GM21423 (cell line): Measurements from ENCODE around the gene MPDU1.
"Not testable (repeated sequence)": the region's sequence is repeated elsewhere in the genome, so short reads cannot be mapped to it uniquely, and the experiment has no call there.

Source experiments
- ATAC-seq: cut with Tn5 transposase; IDR thresholded peaks from one replicate; pipeline ENCODE4 v1.9.1; 2021; ENCODE audit warnings: mild to moderate bottlenecking, moderate library complexity; ENCODE audit not compliant: unreplicated experiment

Gene MPDU1

DNA sequence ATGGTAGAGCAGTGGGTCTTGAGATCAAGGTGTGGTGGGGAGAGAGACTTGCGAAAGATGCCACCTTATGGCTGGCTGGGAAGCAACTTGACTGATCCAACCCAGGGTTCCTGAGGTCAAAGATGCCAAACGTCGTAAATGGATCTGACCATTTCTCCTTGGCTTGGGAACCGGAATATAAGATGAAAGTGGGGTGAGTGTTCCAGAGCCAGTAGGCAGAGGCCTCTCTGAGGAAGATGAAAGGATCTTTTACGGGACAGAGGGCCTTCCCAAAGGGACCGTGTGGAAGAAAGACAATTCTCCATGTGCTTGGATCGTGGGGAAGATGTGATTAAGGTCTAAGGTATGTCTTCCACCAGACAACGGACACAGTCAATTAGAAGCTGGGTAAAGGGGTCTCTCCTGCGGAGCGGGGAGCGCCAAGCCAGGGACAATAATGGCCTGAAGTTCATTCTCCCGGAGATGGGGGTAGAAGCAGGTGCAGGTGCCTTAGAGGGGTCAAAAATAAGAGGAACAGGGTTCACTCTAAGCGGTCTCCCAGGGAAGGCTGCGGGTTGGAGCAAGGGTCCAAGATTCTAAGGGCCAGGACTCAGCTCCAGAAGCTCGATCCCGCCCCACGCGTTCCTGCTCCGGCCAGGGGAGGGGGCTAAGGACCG, 30.2 kb downstream of the MPDU1 start:
- ATAC-seq: no peak

DNA sequence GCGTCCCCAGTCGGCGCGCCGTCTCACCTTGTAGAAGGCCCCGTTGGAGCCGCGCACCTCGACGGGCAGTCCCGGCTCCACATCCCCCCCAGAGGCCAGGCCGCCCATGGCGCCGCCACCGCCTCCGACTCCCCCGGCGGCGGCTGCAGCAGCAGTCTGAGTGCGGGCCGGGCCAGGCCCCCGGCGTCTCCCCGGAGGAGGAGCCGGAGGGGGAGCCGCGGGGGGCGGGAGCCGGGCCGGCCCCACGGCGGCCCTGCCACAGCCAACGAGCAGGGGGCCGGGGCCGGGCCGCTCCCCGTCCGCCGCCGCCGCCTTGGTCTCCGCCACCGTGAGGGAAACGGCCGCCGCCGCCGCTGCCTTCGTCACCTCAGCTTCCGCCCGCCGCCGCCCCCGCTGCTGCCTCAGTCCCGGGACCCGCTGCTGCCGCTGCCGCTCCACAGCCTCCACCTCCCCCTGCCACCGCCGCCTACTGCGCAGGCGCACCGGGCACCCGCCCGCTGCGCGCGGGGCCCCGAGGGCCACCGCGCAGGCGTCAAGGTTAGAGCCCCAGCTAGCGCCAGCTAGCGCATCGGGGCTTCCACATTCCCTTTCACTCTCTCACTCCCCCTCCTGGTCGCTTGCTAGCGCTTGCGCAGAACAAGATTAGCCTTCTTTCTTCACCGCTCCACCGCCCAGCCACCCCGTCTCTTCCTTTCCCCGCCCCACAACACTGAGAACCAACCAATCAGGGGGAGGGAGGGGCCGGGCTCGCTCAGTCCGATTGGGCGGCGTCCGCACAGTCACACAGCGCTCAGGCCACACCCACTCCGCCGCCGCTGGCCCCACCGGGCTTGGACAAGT, 31.0 kb downstream of the MPDU1 start, which contains the start of gene FXR2:
FXR2 (minus strand) TSS at position 473 of the 840 bp plus-strand sequence; CDS start at position 108, 365 bp downstream.
- peak; percentile 86 for ATAC-seq

DNA sequence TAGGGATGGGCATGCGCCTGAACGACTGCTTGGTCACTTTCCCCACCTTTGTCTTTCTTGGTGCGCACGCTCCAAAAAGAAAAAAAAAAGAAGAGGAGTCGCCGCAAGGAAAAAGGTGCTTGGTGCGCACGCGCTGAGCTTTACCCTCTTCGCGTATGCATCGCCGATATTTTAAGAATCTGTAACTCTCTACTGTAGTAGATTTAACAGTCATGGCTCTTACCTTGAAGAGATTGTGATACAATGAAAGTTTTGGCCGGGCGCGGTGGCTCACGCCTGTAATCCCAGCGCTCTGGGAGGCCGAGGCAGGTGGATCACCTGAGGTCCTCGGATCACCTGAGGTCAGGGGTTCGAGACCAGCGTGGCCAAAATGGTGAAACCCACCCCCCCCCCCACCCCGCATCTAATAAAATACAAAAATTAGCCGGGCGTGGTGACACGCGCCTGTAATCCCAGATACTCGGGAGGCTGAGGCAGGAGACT, 31.7 kb downstream of the MPDU1 start:
- no peak for ATAC-seq

DNA sequence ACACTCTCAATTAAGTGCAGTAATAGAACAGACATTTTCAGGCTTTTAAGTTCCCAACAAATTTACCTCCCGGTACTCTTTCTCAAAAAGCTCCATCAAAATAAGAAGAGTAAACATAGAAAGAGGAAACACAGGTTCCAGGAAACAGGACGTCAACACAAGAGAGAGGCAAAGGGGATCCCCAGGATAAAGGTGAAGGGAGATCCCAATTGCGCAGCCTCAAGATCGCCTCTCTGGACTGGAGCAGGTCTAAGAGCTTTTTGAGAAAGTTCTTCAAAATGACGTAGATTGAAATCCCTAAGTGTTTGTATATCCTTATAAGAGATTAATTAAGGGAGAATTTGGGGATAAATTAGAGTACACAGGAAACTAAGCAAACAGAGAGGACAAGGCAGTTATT, 35.0 kb downstream of the MPDU1 start:
- no peak for ATAC-seq

DNA sequence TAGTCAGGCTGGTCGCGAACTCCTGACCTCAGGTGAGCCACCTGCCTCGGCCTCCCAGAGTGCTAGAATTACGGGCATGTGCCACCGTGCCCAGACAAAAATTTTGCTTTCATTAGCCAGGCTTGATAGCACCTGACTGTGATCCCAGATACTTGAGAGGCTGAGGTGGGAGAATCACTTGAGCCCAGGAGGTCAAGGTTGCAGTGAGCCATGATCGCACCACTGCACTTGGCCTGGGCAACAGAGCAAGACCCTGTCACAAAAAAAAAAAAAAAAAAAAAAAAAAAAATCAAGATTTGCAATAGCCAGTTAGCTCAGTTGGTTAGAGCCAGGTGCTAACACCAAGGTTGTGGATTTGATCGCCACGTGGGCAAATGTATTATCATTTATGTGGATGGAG, 37.2 kb downstream of the MPDU1 start:
- ATAC-seq: no peak

DNA sequence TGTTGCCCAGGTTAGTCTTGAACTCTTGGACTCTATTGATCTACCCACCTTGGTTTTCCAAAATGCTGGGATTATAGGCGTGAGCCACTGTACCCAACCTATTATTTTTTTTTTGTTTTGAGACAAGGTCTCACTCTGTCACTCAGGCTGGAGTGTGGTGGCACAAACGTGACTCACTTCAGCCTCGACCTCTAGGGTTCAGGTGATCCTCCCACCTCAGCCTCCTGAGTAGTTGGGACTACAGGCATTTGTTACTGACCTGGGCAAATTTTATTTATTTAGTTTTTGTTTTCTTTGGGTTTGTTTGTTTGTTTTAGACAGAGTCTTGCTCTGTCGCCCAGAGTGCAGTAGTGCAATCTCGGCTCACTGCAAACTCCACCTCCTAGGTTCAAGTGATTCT, 40.0 kb downstream of the MPDU1 start:
- ATAC-seq: no peak

DNA sequence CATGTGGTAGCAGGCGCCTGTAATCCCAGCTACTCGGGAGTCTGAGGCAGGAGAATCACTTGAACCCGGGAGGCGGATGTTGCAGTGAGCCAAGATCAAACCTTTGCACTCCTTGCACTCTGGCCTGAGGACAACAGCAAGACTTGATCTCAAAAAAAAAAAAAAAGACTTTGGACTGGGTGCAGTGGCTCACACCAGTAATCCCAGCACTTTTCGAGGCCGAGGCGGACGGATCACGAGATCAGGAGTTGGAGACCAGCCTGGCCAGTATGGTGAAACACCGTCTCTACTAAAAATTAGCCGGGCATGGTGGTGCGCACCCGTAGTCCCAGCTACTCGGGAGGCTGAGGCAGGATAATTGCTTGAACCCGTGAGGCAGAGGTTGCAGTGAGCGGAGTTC, 42.1 kb downstream of the MPDU1 start:
- ATAC-seq: not testable (repeated sequence)

DNA sequence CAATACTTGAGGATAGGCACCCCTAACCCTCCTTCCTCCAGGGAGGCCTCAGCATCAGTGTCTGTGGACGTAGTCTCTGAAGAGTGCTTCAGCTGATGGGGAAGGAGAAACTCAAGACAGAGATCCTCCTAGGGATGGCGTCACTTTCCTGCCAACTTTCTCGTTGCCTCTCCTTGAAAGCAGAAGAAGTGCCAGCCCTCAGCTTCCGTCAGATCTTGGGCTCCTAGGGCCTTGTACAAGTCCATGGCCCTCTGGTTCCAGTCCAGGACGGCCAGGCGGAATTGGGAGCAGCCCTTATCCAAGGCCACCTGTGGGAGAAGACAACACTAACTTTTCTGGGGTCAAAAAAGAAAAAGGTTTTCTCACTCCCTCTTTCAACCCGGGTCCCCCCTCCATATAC, 42.7 kb downstream of the MPDU1 start:
- no peak for ATAC-seq

DNA sequence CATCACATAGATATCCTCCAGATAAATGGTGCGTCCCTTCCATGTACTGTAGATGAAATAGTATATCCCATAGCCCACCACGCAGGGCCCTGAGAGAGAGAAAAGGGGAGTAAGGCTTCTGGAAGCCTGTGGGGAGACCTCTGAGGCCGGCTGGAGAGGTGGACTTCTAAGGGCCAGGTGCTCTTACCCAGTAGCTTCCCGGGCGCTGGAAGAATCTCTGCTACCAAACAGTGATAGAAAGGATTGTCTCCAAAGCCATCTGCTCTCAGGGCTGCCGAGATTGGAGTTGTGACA, 43.3 kb downstream of the MPDU1 start:
- ATAC-seq: no peak

DNA sequence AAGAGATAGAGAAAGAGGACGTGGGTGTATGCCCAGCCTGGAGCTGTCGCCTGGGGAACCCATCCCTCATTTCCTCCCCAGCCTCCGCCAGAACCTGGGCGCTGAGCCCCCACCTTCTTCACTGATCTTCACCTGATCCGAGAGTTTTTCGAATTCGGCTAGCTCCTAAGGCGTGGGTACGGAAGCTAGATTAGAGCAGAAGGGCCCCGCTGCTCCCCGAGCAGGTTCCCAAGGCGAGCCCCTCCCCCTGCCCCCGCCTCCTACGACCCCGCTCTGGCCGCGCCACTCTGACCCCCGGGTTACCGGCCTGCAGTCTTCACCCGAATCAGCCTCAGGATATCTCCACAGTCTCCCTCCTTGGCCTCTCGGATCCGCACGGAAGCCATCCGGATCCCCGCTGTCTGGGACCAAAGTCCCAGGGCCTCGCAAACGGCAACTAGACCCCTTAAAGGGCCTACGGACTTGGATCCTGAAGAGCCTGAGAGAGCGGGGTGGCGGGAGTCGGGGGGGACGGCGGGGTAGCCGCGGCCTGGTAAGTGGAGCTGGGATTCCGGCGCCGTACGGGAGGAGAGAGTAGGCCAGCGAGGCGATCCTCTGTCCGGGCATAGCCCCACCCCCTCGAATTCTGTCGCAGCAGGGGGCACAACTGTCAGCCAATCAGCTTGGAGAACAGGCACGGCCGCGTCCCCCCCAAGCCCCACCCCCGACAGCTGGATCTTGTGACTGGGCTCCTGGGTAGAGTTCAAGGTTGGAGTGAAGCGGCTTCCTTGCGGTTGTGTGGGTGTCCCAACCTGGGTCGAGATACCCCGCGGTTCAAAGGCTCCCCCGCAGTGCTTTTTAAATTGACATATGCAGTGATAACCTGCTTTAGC, 43.8 kb downstream of the MPDU1 start, which contains the start of gene SAT2:
SAT2 (minus strand) TSS at position 572 of the 872 bp plus-strand sequence; CDS start at position 386, 186 bp downstream.
- ATAC-seq: peak; percentile 94

DNA sequence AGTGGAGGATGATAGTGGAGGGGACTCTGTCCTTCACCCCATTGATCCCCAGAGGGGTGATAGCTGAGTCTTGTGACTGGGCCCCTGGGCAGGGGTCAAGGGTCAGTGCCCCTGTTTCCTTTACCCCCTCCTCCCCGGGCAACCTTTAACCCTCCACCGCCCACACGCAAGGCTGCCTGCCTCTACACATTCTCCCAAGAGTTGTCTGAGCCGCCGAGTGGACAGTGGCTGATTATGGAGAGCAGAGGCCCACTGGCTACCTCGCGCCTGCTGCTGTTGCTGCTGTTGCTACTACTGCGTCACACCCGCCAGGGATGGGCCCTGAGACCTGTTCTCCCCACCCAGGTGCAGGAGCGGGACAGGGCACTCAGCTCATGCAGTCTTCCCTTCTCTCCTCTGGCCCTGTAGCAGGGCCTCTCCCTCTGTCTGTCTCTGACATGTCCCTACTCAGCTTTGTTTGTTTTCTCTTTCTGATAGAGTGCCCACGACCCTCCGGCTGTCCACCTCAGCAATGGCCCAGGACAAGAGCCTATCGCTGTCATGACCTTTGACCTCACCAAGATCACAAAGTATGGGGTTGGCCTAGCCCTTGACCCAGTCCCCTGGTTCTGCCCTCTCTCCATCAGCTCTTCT, 46.4 kb downstream of the MPDU1 start, which contains the start of gene SHBG:
SHBG (plus strand) TSS at position 197 of the 633 bp plus-strand sequence; CDS start at position 235, 38 bp downstream.
- no peak for ATAC-seq

DNA sequence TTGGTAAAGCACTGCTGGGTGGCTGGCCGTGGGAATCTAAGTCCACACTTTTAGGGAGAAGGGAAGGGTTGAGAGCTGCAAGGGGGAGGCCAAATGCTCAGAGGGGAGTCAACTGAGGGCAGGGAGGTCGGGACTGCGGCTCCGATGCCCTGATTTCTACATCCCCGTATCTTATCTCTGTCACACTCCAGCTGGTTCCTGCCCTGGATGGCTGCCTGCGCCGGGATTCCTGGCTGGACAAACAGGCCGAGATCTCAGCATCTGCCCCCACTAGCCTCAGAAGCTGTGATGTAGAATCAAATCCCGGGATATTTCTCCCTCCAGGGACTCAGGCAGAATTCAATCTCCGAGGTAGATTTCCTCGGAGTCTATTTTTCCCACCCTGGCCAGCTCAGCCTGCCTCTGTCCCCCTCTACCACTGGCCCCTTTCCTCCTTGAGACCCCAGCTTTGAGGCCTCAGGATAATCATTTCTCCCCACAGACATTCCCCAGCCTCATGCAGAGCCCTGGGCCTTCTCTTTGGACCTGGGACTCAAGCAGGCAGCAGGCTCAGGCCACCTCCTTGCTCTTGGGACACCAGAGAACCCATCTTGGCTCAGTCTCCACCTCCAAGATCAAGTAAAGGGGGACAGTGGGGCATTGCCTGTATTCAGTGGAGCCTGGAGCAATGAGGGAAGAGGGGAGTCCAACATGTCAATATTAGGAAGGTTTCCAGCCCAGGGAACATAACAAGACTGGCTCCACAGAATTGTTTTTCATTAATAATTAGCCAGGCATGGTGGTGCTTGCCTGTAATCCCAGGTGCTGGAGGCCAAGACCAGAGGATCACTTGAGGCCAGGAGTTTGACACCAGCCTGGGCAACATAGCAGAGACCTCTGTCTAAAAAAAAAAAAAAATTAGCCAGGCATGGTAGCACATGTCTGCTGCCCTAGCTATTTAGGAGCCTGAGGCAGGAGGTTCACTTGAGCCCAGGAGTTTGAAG, 48.0 kb downstream of the MPDU1 start:
- no peak for ATAC-seq

DNA sequence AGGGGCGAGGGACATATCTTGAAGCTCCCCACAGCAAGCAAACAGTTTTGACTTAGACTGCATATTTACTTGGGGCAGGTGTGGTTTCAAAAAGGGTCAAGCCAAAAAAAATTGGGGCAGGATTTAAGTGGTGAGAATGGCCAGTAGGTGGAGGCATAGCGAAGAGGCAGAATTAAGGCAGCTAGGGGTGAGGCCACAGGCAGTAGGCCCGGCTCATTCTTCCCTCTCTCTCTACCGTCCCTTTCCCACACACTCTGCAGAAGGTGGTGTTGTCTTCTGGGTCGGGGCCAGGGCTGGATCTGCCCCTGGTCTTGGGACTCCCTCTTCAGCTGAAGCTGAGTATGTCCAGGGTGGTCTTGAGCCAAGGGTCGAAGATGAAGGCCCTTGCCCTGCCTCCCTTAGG, 48.8 kb downstream of the MPDU1 start:
- no peak for ATAC-seq

DNA sequence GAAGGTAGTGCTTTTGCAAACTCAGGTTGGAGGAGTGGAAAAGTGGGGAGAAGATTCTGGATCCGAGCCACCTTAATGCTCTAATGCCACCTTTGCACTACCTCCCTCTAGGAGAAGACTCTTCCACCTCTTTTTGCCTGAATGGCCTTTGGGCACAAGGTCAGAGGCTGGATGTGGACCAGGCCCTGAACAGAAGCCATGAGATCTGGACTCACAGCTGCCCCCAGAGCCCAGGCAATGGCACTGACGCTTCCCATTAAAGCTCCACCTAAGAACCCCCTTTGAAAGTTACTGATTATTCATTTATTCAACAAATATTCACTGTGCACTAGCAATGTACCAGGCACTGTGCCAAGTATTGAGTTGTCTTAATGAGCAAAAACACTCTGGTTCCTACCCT, 49.4 kb downstream of the MPDU1 start:
- no peak for ATAC-seq

DNA sequence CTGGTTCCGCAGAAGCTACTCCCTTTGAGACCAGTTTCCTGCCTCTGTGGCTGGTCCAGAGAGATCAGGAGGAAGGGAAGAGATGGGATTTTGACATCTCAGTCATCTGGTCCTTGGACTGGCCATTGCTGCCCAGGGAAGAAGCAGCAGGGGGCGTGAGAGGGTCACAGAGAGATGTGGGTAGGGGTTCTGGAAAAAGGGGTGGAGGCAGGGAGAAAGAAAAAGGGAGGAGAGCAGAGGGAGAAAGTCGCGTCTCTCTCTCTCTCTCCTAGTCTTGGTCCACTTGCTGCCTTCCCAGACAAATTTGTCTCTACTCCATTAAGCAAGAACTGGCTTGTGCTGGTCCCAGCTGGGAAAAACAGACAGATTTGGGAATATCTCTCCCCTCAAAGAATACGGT, 50.7 kb downstream of the MPDU1 start:
- ATAC-seq: no peak

DNA sequence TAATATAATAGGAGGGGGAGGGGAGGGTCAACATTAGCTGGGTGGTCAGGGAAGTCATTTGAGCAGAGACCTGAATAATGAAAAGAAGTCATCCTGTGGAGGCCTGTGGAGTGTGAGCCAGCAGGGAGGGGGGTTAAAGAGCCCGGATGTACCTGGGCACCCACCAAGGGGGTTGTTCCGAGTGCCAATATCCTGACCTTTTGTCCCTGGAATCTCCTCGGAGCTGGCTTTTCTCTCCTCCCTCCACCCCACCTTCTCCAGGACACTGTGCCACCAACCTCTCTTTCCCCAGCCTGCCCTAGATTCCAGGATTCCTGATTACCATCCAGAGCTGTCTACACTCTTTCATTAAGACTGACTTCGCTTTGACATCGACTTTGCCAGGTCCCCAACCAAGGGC, 52.5 kb downstream of the MPDU1 start:
- no peak for ATAC-seq
